ENCODE measurements around the gene NT5DC1.

Gene NT5DC1

GRCh38 chr6:116200619-116201249, 100.1 kb downstream of the NT5DC1 start:
- no peak for DNase-seq

GRCh38 chr6:116201538-116201937, 100.9 kb downstream of the NT5DC1 start:
- no peak for DNase-seq

- DNase-seq, result no peak
These were observed 104.6 kb downstream of the NT5DC1 start for GRCh38 chr6:116205281-116205680.

GRCh38 chr6:116206231-116206903, 105.7 kb downstream of the NT5DC1 start:
- DNase-seq, result no peak

GRCh38 chr6:116208056-116208785, 107.6 kb downstream of the NT5DC1 start:
- DNase-seq, result no peak

- no peak for DNase-seq
These were observed 109.7 kb downstream of the NT5DC1 start for GRCh38 chr6:116210316-116210715.

DNA sequence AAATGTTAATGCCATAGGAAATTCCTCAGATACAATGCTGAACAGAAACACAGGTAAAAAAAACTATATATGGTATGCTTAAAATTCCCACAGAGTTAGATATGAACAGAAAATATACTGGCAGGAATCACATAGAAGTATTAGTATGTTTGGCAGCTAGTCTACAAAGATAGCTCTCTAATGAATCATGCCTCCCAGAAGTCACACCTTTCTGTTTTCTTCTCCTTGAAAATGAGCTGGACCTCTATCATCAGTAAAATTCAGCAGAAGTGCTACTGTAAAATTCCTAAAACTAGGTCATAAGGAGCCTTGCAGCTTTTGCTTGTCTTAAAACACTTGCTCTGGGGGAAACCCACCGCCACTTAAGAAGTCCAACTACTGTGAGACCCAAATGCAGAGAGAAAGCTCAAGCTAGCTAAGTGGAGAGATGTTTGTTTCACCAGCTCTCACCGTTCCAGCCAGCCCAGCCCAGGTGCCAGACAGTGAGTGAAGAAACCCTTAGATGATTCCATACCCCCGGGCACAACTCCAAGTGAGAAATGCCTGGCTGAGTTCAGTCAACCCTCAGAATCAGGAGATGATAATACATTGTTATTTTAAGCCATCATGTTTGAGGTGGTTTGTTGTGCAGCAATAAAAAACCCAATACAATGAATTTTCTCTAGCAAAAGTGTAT, 110.2 kb downstream of the NT5DC1 start:
- DNase-seq, result peak; percentile 71

- DNase-seq, result no peak
These were observed 114.0 kb downstream of the NT5DC1 start for GRCh38 chr6:116214681-116215080.

DNA sequence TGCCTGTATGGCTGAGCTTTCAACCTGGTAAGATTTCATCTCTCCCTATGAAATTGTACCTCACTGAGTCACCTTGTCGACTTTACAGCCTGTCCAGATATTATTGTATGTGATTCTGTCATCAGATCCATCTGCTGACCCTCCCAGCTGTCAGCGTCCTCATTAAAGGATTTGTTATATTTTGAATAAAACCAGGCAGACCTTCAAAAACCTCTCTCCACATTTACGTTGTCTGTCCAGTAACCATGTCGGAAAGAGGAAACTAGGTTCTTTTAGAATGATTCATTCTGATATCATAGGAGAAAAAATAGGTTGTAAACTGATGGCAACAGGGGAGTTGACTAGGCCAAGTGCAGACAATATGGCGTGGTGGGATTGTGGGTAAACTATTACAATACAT, 114.8 kb downstream of the NT5DC1 start:
- DNase-seq, result no peak

DNA sequence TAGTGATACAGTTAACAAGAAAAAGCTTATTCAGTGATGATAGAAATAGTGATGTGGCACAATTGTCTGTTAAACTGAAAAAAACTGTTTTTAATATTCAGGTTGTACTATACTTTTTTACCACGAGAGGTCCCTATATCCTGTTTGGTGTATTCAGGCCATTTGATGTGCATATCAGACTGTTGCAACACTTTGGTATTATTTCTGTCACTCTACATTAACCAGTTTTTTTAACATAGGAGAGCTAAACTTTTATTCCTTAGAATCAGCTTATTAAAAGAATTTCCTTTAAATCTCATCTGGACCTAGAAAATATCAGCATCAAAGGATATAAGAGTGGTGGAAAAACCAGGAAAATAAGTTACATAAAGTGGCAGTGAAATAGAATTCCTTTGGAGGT, 116.4 kb downstream of the NT5DC1 start:
- DNase-seq, result peak; percentile 16

DNA sequence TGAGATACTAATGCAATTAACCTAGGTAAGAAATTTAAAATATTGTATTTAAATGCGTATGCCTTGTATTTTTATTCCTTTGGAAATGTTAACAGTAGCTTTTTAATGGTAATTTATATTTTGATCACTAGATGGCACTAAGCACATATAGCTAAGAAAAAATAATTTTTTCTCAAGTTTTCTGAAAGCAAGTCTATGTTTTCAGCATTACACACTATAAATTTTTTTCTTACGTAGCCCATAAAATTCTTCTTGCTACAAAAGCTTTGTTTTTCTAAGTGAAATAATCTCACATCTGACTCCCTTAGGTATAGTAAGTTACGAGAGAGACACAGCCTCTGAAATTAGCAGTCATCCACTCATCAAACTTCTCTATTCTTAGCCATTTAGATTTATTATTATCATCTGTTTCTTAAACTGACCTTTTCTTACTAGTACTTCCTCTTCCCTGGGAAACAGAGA, 117.5 kb downstream of the NT5DC1 start:
- DNase-seq, result peak; percentile 46

- no peak for DNase-seq
These were observed 118.2 kb downstream of the NT5DC1 start for GRCh38 chr6:116218866-116219265.

- DNase-seq, result no peak
These were observed 120.4 kb downstream of the NT5DC1 start for GRCh38 chr6:116221067-116221466.

DNA sequence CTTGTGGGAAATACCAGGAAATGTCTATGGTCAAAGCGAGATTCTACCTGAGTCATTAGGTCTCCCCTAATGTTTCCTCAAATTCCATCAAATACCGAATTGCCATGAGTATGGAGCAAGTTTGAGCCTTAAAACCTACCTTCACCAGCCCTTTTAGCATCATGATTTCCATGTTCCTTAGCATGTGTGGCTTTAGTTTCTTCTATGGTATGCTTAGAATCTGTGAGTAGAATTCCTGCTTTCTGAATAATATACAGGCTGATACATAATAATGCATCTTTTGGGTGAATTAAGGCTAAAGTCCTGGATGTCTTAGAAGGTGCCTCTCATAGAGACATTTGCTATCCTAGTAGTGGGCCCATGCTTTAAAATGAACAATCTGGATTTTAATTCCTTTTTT, 121.3 kb downstream of the NT5DC1 start:
- DNase-seq, result no peak

- no peak for DNase-seq
These were observed 122.7 kb downstream of the NT5DC1 start for GRCh38 chr6:116223355-116223754.

GRCh38 chr6:116229287-116229913, 128.7 kb downstream of the NT5DC1 start:
- peak; percentile 88 for DNase-seq

GRCh38 chr6:116234689-116235088, 134.0 kb downstream of the NT5DC1 start:
- no peak for DNase-seq

DNA sequence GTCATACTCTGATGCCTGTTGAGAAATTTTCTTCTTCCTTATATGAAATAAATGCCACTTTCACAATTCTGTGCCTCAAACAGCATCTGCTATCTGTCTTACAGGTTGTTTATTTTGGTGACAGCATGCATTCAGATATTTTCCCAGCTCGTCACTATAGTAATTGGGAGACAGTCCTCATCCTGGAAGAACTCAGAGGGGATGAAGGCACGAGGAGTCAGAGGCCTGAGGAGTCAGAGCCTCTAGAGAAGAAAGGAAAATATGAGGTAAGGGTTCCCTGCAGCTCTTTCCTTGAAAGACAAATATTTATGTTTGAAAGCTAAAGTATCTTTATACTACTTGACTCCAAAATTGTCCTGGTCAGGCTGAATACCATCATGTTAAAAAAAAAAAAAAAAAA, 137.4 kb downstream of the NT5DC1 start:
- no peak for DNase-seq

DNA sequence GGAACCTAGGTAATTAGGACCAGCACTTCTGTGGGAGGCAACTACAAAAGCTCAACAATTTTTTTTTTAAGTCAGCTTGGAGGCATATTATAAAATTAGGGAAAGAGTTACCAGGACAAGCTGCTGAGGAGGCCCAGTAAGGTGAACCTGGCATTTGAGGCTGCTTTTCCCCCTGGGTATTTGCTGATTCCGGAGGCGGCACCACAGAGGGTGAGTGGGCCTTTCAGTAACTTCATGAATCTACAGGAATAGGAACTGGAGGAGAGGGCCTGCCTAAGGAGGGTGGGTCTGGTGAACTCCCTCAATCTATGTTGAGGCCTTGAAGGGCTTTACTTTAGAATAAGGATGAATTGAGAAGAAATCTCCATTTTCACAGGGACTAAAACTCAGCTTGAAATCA, 138.6 kb downstream of the NT5DC1 start:
- no peak for DNase-seq

DNA sequence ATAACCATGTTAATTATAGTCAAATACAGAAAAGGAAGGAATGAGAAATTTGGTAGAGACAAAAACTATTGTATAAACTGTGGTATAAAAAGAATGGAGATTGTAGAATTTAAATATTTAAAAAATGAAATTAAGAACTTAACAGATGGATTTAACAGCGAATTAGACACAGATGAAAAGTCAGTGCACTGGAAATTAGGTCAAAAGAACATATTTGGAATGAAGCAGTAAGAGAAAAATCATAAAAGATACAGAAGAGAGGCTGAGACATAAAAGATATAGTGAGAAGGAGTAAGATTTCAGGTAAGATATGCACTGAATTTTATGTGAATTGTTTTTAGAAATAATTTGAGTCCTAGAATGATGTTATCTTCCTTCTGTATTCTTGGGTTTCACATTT, 139.2 kb downstream of the NT5DC1 start:
- no peak for DNase-seq

DNA sequence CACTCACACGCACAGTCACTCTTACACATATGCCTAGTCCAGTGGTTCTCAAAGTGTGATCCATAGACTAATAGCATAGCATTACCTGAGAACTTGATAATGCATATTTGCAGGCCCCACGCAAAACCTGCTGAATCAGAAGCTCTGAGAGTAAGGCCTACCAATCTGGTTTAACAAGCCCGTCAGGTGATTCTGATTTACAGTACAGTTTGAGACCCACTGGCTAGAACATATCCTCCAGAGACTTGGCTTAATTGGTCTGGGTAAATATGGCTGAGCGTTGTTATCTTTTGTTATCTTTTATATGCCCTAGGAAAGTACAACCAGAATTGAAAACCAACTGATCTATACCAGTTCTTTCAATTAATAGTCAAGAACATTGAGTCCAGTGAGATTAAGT, 143.6 kb downstream of the NT5DC1 start:
- peak; percentile 26 for DNase-seq

GRCh38 chr6:116246089-116246488, 145.4 kb downstream of the NT5DC1 start:
- no peak for DNase-seq

- DNase-seq, result no peak
These were observed 146.6 kb downstream of the NT5DC1 start for GRCh38 chr6:116247285-116247684.
